Right atrium auricular region (tissue), 2 donors: Measurements from ENCODE around the gene GOLM1. TPM values are rescaled to one million over a fixed set of nuclear protein-coding genes. Genes with fewer than 3 reads are reported as not detected.

Experiments
- DNase-seq: peaks from one replicate; pipeline ENCODE4 v3.0.0-alpha.2; 2019; ENCODE audit warnings: low spot score
- H3K27ac ChIP-seq, 2 donors: fragments of 200-600 bp; sonication (generic); 1 replicate in 1 of 2; 2 replicates in 1 of 2; pipeline ENCODE4 v1.5.1; 2016 to 2019
- H3K27me3 ChIP-seq, 2 donors: fragments of 200-600 bp; sonication (generic); one replicate each; pipeline versions ENCODE4 v1.5.1 to v1.6.0; 2017 to 2019
- H3K36me3 ChIP-seq: fragments of 200-600 bp; sonication (generic); one replicate; pipeline ENCODE4 v1.5.1; 2016
- H3K4me1 ChIP-seq, 2 donors: fragments of 200-600 bp; sonication (generic); one replicate each; pipeline versions ENCODE4 v1.5.1 to v1.6.0; 2017 to 2019
- H3K4me3 ChIP-seq, 2 donors: fragments of 200-600 bp; sonication (generic); 1 replicate in 1 of 2; 2 replicates in 1 of 2; pipeline ENCODE4 v1.5.1; 2017 to 2019; ENCODE audit warnings: mild to moderate bottlenecking in 1 of 2, moderate library complexity in 1 of 2
- H3K9me3 ChIP-seq, 2 donors: fragments of 200-600 bp; sonication (generic); one replicate each; pipeline ENCODE4 v1.5.1; 2019
- CTCF ChIP-seq, 2 donors: fragments of 200-600 bp; sonication (generic); IDR thresholded peaks; one replicate each; pipeline ENCODE4 v1.5.1; 2019; ENCODE audit warnings: antibody characterized with exemption in 2 of 2
- total RNA-seq, 2 donors: library from RNA; depleted of rRNA; stranded (reverse); fragments of >200 nt; gene quantifications; one replicate each; pipeline ENCODE4 v1.1.0, GENCODE V29; 2016

Gene GOLM1
- total RNA-seq, 2 donors from 2014 or later, result 4.9 to 12.4 TPM

- no peak for DNase-seq
- Histone ChIP-seq H3K4me3 (no peak overlapping the region), H3K27me3 (no peaks in the 10 kb centered on the region), H3K4me1 (no peaks in the 10 kb centered on the region), H3K27ac (no peak overlapping the region), H3K36me3 (no peaks in the 10 kb centered on the region), H3K9me3 (no peaks in the 10 kb centered on the region)
- TF ChIP-seq CTCF (IDR thresholded peaks at IDR 0.05), result no peak
These were observed 17.1 kb upstream of the GOLM1 start for GRCh38 chr9:86116425-86116824.

GRCh38 chr9:86115886-86116285 is 16.5 kb upstream of the GOLM1 start:
- no peak for DNase-seq
- H3K9me3 ChIP-seq, result no peaks in the 10 kb centered on the region
- H3K4me3 ChIP-seq, result no peak overlapping the region
- H3K36me3 ChIP-seq, result no peaks in the 10 kb centered on the region
- H3K27me3 ChIP-seq, result no peaks in the 10 kb centered on the region
- no peak for TF ChIP-seq CTCF (IDR thresholded peaks at IDR 0.05)
- H3K27ac ChIP-seq, result no peak overlapping the region
- H3K4me1 ChIP-seq, result no peaks in the 10 kb centered on the region

- Histone ChIP-seq H3K4me3 (no peak overlapping the region), H3K4me1 (no peaks in the 10 kb centered on the region), H3K36me3 (no peaks in the 10 kb centered on the region), H3K27ac (no peak overlapping the region), H3K9me3 (no peaks in the 10 kb centered on the region), H3K27me3 (no peaks in the 10 kb centered on the region)
- no peak for DNase-seq
- no peak for TF ChIP-seq CTCF (IDR thresholded peaks at IDR 0.05)
These were observed 12.7 kb upstream of the GOLM1 start for GRCh38 chr9:86112057-86112456.

- no peaks in the 10 kb centered on the region for H3K9me3 ChIP-seq
- no peak for TF ChIP-seq CTCF (IDR thresholded peaks at IDR 0.05)
- H3K4me3 ChIP-seq, result no peak overlapping the region
- H3K36me3 ChIP-seq, result no peaks in the 10 kb centered on the region
- DNase-seq, result no peak
- H3K27me3 ChIP-seq, result no peaks in the 10 kb centered on the region
- peaks cover 0 to 12% of the 10 kb centered on the region in 2 donors for H3K4me1 ChIP-seq
- no peak overlapping the region for H3K27ac ChIP-seq
These were observed 3.3 kb upstream of the GOLM1 start for GRCh38 chr9:86102626-86103025.

- Histone ChIP-seq H3K36me3 (no peaks in the 10 kb centered on the region), H3K27me3 (no peaks in the 10 kb centered on the region), H3K27ac (peak overlapping the region; percentile 67 to 73), H3K4me3 (peak overlapping the region; percentile 42 to 74), H3K4me1 (peaks cover 0 to 12% of the 10 kb centered on the region in 2 donors), H3K9me3 (no peaks in the 10 kb centered on the region)
- peak; percentile 80 for DNase-seq
- no peak for TF ChIP-seq CTCF (IDR thresholded peaks at IDR 0.05)
These were observed 475 bp upstream of the GOLM1 start for GRCh38 chr9:86099701-86100364.
